Measurements from ENCODE around the gene MRTFA.

DNA sequence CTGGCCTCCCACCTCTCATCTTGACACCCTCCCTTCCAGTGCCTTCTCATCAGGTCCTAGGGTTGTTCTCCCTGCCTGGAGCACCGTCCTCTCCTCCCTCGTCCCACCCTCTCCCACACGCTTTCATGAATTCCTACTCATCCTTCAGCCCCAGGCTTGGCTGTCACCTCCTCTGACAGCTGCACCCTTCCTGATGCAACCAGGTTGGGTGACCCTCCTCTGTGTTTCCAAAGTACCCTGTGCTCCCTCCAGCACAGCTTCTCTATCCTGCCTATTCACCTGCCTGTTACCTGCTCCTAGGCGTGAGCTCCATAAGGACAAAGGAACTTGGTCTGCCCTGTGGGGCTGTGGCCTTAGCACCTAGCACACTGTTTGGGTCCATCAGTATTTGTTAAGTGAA, 207.7 kb downstream of the MRTFA start:
- TF ChIP-seq, protein P1, sequence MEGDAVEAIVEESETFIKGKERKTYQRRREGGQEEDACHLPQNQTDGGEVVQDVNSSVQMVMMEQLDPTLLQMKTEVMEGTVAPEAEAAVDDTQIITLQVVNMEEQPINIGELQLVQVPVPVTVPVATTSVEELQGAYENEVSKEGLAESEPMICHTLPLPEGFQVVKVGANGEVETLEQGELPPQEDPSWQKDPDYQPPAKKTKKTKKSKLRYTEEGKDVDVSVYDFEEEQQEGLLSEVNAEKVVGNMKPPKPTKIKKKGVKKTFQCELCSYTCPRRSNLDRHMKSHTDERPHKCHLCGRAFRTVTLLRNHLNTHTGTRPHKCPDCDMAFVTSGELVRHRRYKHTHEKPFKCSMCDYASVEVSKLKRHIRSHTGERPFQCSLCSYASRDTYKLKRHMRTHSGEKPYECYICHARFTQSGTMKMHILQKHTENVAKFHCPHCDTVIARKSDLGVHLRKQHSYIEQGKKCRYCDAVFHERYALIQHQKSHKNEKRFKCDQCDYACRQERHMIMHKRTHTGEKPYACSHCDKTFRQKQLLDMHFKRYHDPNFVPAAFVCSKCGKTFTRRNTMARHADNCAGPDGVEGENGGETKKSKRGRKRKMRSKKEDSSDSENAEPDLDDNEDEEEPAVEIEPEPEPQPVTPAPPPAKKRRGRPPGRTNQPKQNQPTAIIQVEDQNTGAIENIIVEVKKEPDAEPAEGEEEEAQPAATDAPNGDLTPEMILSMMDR (IDR thresholded peaks at IDR 0.05) = no peak
- TF ChIP-seq POLR2A (IDR thresholded peaks at IDR 0.05) (no peak), POLR2AphosphoS5 (IDR thresholded peaks at IDR 0.05) (no peak)
